Mucosa of descending colon (tissue), 3 donors: ENCODE measurements around the gene PRDX3. TPM values are rescaled to one million over a fixed set of nuclear protein-coding genes. Genes with fewer than 3 reads are reported as not detected.

ENCODE experiments used
- ATAC-seq: fragments of 200-7000 bp; cut with Tn5 transposase; one replicate; pipeline ENCODE4 v1.9.1; 2020; ENCODE audit warnings: mild to moderate bottlenecking, moderate library complexity
- DNase-seq, 3 donors: peaks; one replicate each; pipeline ENCODE4 v3.0.0-alpha.2; 2020
- H3K36me3 ChIP-seq: fragments of 200-600 bp; one replicate; pipeline ENCODE4 v1.8.0; 2021; ENCODE audit warnings: low read depth, mild to moderate bottlenecking
- H3K4me1 ChIP-seq: fragments of 200-600 bp; one replicate; pipeline ENCODE4 v1.8.0; 2021; ENCODE audit warnings: low read depth, mild to moderate bottlenecking
- H3K4me3 ChIP-seq: fragments of 200-600 bp; one replicate; pipeline ENCODE4 v1.8.0; 2021; ENCODE audit warnings: mild to moderate bottlenecking
- H3K9me3 ChIP-seq: fragments of 200-600 bp; one replicate; pipeline ENCODE4 v1.8.0; 2021; ENCODE audit warnings: mild to moderate bottlenecking
- CTCF ChIP-seq: fragments of 200-600 bp; IDR thresholded peaks from one replicate; pipeline ENCODE4 v1.8.0; 2022; ENCODE audit warnings: antibody characterized with exemption, mild to moderate bottlenecking
- intact Hi-C, 2 donors: fragments of 100-400 bp; cut with DNase I in 1 of 2; cut with micrococcal nuclease in 1 of 2; formaldehyde crosslinking; loops; one replicate each; pipeline versions ENCODE4 v1.11.0 to v1.11.1; 2022; cut with DNase I, micrococcal nuclease
- long read RNA-seq, 2 donors: library from polyadenylated mRNA; unstranded; transcript quantifications; one replicate each; pipeline ENCODE4 v2.0.0, GENCODE V29; 2019 to 2021
- total RNA-seq, 3 donors: library from RNA; stranded (reverse); fragmentation: NEBNext Ultra II Directional in 2 of 3; extraction: Animal tissue kit (Norgen Biotek cat#: 25700) in 2 of 3; gene quantifications; one replicate each; pipeline versions ENCODE4 v1.2.1 to v1.2.4, GENCODE V29; 2021 to 2023
- donor health status: DM: no; HTN: no; CAD: no; lungs with moderate emphysema.
- donor health status: DM: no; HTN: no; CAD: no.
- donor health status: DM: no; HTN: yes; CAD: no.

The PRDX3 gene
- 100 to 1,000 TPM in 2 of 3 donors, 10 to 100 TPM in 1; 98.6 to 140 (median 107) TPM for total RNA-seq
- long read RNA-seq, donor 1, transcript PRDX3-201 (7 exons, 1,591 nt): major isoform, 233 of 236 reads
- long read RNA-seq, donor 1, partial matches to known transcripts: 1 of 236 reads
- long read RNA-seq, donor 1, other reads (novel, unspliced or antisense): 1 of 236 reads
- long read RNA-seq, donor 2, transcript PRDX3-201 (7 exons, 1,591 nt): major isoform, 252 of 263 reads
- long read RNA-seq, donor 2, partial matches to known transcripts: 8 of 263 reads
- long read RNA-seq, donor 2, other reads (novel, unspliced or antisense): 2 of 263 reads

GRCh38 chr10:119178372-119179119 lies at the start of gene PRDX3:
Gene PRDX3, minus strand, starts transcription at chr10:119178812. Its CDS starts 22 bp downstream, at chr10:119178790.
- Histone ChIP-seq H3K9me3 (no peaks in the 10 kb centered on the region), H3K4me3 (peak within 1 kb of the TSS; percentile 75), H3K4me1 (peaks cover 7% of the 10 kb centered on the region), H3K36me3 (no peaks in the 10 kb centered on the region)
- intact Hi-C loops: no loop called here
- peak; percentile 95 for DNase-seq
- peak; percentile 22 for TF ChIP-seq CTCF
- ATAC-seq: peak; percentile 100

GRCh38 chr10:119227825-119228224 lies 49.2 kb upstream of the PRDX3 start:
- DNase-seq (no peak), ATAC-seq (no peak)
- H3K4me1 ChIP-seq: peaks cover 5% of the 10 kb centered on the region
- no peak overlapping the region for H3K4me3 ChIP-seq
- TF ChIP-seq CTCF: no peak
- intact Hi-C loops: no loop called here
- H3K9me3 ChIP-seq: no peaks in the 10 kb centered on the region
- no peaks in the 10 kb centered on the region for H3K36me3 ChIP-seq

- no peak for DNase-seq
- Histone ChIP-seq H3K9me3 (no peaks in the 10 kb centered on the region), H3K36me3 (no peaks in the 10 kb centered on the region), H3K4me1 (peaks cover 10% of the 10 kb centered on the region), H3K4me3 (no peak overlapping the region)
- no peak for ATAC-seq
- TF ChIP-seq CTCF: no peak
- intact Hi-C loops: no loop called here
These were observed 46.6 kb upstream of the PRDX3 start for GRCh38 chr10:119225083-119225658.

- intact Hi-C loops: no loop called here
- ATAC-seq (peak; percentile 69), DNase-seq (no peak)
- no peak overlapping the region for H3K4me3 ChIP-seq
- no peak for TF ChIP-seq CTCF
- peaks cover 10% of the 10 kb centered on the region for H3K4me1 ChIP-seq
- no peaks in the 10 kb centered on the region for H3K9me3 ChIP-seq
- no peaks in the 10 kb centered on the region for H3K36me3 ChIP-seq
These were observed 44.4 kb upstream of the PRDX3 start for GRCh38 chr10:119222966-119223386.

- no peak for TF ChIP-seq CTCF
- intact Hi-C loops: no loop called here
- H3K9me3 ChIP-seq: no peaks in the 10 kb centered on the region
- no peak overlapping the region for H3K4me3 ChIP-seq
- H3K4me1 ChIP-seq: peaks cover 10% of the 10 kb centered on the region
- no peaks in the 10 kb centered on the region for H3K36me3 ChIP-seq
- DNase-seq: no peak
- peak; percentile 75 for ATAC-seq
These were observed 43.9 kb upstream of the PRDX3 start for GRCh38 chr10:119222537-119222936.
